ENCODE results near the gene C2orf15. TPM values are rescaled to one million over a fixed set of nuclear protein-coding genes. Genes with fewer than 3 reads are reported as not detected.

The C2orf15 gene
- total RNA-seq, 1 experiment from 2014 or later = 1.5 TPM

DNA sequence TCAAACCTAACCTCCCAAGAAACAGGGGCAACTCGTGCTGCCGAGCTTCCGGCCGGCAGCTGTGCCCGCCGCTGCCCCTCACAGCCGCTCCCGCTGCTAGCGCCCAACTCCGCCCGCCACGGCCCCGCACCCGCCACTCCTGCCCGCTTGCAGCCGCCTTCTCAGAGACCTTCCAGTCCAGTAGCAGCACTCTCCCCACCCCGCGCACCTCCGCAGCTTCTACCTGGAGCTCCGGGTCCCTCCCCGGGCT is 722 bp upstream of the C2orf15 start:
- BruUV-seq (replicated peaks) = no TSS peak
- Histone ChIP-seq H3K9me3 (ENCODE audit: control insufficient read depth, insufficient read depth, low read depth, low read length) (no peaks in the 10 kb centered on the region), H3K27me3 (ENCODE audit: control insufficient read depth, insufficient read depth, low read length) (no peaks in the 10 kb centered on the region; the same call in 1 of the 2 replicates), H3K36me3 (ENCODE audit: control insufficient read depth, insufficient read depth, low read length) (no peaks in the 10 kb centered on the region), H3K4me3 (ENCODE audit: low read depth in 2 of 2, low read length in 2 of 2) (peak overlapping the region; percentile 60 to 82), H3K27ac (ENCODE audit: low read length) (peak overlapping the region; percentile 86), H3K4me1 (ENCODE audit: control insufficient read depth, insufficient read depth, low read length) (peaks cover 14% of the 10 kb centered on the region)
- POLR2A ChIA-PET = no interaction called here
- CTCF ChIA-PET = no interaction called here
- no peak for TF ChIP-seq TCF7L2 (IDR thresholded peaks at IDR 0.05; ENCODE audit: low read depth, low read length)
- TF ChIP-seq, protein P1, sequence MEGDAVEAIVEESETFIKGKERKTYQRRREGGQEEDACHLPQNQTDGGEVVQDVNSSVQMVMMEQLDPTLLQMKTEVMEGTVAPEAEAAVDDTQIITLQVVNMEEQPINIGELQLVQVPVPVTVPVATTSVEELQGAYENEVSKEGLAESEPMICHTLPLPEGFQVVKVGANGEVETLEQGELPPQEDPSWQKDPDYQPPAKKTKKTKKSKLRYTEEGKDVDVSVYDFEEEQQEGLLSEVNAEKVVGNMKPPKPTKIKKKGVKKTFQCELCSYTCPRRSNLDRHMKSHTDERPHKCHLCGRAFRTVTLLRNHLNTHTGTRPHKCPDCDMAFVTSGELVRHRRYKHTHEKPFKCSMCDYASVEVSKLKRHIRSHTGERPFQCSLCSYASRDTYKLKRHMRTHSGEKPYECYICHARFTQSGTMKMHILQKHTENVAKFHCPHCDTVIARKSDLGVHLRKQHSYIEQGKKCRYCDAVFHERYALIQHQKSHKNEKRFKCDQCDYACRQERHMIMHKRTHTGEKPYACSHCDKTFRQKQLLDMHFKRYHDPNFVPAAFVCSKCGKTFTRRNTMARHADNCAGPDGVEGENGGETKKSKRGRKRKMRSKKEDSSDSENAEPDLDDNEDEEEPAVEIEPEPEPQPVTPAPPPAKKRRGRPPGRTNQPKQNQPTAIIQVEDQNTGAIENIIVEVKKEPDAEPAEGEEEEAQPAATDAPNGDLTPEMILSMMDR (IDR thresholded peaks at IDR 0.05) = no peak
- no peak for TF ChIP-seq REST (IDR thresholded peaks at IDR 0.05; ENCODE audit: insufficient read depth in 1 of 2, low read depth in 2 of 2, low read length in 1 of 2)
- TF ChIP-seq SIN3A (IDR thresholded peaks at IDR 0.05; ENCODE audit: borderline replicate concordance, insufficient read depth, low read depth, low read length) = no peak
- TF ChIP-seq POLR2AphosphoS5 (IDR thresholded peaks at IDR 0.05; ENCODE audit: low read depth, low read length) = no peak
- DNase-seq (ENCODE audit: low read depth, low spot score) = no peak
- in situ Hi-C loops (cut with HindIII; ENCODE audit: low pct_unique_long_range_greater_than_20kb, low sequenced_read_pairs) (no loop called here), intact Hi-C loops (cut with micrococcal nuclease; ENCODE audit: unreplicated experiment) (no loop called here)
- peak; percentile 76 for ATAC-seq

DNA sequence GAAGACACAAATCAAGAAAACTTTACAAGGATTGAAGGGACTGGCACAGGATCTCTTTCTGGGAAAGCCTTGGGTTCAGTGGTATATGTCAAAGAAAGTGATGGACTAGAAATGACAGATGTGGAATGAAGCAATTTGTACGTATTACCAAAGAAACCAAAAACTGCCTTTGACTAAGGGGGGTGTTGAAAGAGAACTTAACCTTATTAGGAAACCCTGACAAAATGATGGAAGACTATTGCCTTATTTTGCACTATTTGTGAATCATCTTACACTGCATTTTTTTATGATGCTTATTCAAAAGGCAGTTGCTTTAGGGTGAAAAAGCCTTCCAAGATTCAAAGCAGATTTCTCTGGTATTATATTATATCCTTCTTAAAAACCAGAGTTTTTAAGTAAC is 9.2 kb downstream of the C2orf15 start:
- intact Hi-C loops (cut with micrococcal nuclease; ENCODE audit: unreplicated experiment) = no loop called here

More for the DNA sequence above, 9.2 kb downstream of the C2orf15 start:
- no peaks in the 10 kb centered on the region for H3K36me3 ChIP-seq (ENCODE audit: control insufficient read depth, insufficient read depth, low read length)
- DNase-seq (ENCODE audit: low read depth, low spot score) = no peak
- ATAC-seq = no peak
- H3K4me3 ChIP-seq (ENCODE audit: low read depth in 2 of 2, low read length in 2 of 2) = no peak overlapping the region
- TF ChIP-seq POLR2AphosphoS5 (IDR thresholded peaks at IDR 0.05; ENCODE audit: low read depth, low read length) (no peak), SIN3A (IDR thresholded peaks at IDR 0.05; ENCODE audit: borderline replicate concordance, insufficient read depth, low read depth, low read length) (no peak), TCF7L2 (IDR thresholded peaks at IDR 0.05; ENCODE audit: low read depth, low read length) (no peak), REST (IDR thresholded peaks at IDR 0.05; ENCODE audit: insufficient read depth in 1 of 2, low read depth in 2 of 2, low read length in 1 of 2) (no peak)
- TF ChIP-seq, protein P1 (IDR thresholded peaks at IDR 0.05) = no peak
- peaks cover 11% of the 10 kb centered on the region for H3K4me1 ChIP-seq (ENCODE audit: control insufficient read depth, insufficient read depth, low read length)
- ChIA-PET CTCF (no interaction called here), POLR2A (interaction anchor here (0.6 to 0.7 kb wide), 2 partner anchors 223 to 460 kb away, joined by 3 read pairs; no protein-coding TSS in a partner anchor)
- no peaks in the 10 kb centered on the region for H3K27me3 ChIP-seq (ENCODE audit: control insufficient read depth, insufficient read depth, low read length)
- H3K27ac ChIP-seq (ENCODE audit: low read length) = no peak overlapping the region
- no TSS peak for BruUV-seq (replicated peaks)
- in situ Hi-C loops (cut with HindIII; ENCODE audit: low pct_unique_long_range_greater_than_20kb, low sequenced_read_pairs) = no loop called here
- no peaks in the 10 kb centered on the region for H3K9me3 ChIP-seq (ENCODE audit: control insufficient read depth, insufficient read depth, low read depth, low read length)

Data from Panc1 (cell line).